HG03066 (cell line): Measurements from ENCODE around the gene IFNGR2.
"Not testable (repeated sequence)": the region's sequence is repeated elsewhere in the genome, so short reads cannot be mapped to it uniquely, and the experiment has no call there.

Experiments
- ATAC-seq: cut with Tn5 transposase; IDR thresholded peaks from one replicate; pipeline ENCODE4 v1.9.1; 2021; ENCODE audit warnings: low read depth; ENCODE audit not compliant: unreplicated experiment

IFNGR2 gene, protein sequence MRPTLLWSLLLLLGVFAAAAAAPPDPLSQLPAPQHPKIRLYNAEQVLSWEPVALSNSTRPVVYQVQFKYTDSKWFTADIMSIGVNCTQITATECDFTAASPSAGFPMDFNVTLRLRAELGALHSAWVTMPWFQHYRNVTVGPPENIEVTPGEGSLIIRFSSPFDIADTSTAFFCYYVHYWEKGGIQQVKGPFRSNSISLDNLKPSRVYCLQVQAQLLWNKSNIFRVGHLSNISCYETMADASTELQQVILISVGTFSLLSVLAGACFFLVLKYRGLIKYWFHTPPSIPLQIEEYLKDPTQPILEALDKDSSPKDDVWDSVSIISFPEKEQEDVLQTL

GRCh38 chr21:33403128-33403785, at the start of gene IFNGR2:
Gene IFNGR2, plus strand, starts transcription at chr21:33403413. Its CDS starts 131 bp downstream, at chr21:33403544.
- no peak for ATAC-seq

DNA sequence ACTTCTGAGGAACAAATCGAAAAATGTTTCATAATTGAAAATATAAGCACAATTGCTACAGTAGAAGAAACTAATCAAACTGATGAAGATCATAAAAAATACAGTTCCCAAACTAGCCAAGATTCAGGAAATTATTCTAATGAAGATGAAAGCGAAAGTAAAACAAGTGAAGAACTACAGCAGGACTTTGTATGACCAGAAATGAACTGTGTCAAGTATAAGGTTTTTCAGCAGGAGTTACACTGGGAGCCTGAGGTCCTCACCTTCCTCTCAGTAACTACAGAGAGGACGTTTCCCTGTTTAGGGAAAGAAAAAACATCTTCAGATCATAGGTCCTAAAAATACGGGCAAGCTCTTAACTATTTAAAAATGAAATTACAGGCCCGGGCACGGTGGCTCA, 47.9 kb upstream of the IFNGR2 start:
- ATAC-seq: no peak

DNA sequence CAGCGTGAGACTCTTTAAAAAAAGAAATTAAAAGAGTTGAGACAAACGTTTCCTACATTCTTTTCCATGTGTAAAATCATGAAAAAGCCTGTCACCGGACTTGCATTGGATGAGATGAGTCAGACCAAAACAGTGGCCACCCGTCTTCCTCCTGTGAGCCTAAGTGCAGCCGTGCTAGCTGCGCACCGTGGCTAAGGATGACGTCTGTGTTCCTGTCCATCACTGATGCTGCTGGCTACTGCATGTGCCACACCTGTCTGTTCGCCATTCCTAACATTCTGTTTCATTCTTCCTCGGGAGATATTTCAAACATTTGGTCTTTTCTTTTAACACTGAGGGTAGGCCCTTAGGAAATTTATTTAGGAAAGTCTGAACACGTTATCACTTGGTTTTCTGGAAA, 47.2 kb upstream of the IFNGR2 start:
- ATAC-seq: no peak

DNA sequence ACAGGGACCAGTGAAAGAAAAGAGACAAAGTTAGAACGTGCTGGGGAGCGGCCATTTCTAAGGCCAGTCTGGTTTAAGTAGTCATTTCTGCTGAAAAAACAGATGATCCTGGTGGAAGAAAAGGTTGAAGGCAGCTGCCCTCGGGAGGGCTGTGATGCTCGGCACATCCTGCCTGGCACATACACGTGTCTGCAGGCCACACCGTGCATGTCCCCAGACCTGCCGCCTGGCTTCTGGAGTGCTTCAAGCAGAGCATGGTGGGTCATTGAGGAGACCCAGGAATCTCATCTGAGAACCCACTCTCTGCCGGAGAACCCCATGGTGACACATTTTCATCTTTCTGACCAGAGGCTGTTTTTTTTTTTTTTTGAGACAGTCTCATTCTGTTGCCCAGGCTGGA, 46.0 kb upstream of the IFNGR2 start:
- no peak for ATAC-seq

DNA sequence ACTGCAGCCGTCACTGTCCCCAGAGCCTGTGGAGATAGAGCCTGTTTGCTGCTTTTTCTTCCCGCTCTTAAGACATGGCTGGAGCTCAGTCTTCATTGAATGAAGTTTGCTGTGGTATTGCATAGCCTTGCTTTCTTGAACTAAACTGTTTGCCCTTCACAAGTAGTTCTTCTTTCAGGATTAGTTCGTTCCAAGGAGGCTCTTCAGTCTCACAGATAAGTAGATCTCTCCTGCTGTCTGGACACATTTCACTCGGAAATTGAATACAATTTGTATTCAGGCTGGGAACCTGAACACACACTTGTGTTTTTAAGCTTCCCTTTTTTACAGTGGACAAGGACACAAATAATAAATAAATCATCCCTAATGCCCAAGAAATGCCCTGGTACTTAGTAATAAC, 43.8 kb upstream of the IFNGR2 start:
- no peak for ATAC-seq

DNA sequence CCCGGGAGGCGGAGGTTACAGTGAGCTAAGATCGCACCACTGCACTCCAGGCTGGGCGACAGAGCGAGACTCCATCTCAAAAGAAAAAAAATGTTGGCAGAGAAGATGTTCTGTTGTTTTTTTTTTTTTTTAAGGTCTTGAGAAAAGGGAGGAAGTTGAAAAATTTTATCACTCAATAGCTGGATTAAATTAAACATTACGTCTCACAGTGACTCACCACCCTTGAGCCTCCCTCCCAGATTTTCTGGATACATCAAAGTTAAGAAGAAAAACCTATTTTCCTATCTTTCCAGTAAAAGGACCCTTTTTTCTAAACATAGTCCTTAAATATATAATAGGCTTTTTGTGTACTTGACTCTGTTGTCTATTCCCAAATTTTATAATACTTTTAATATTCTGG, 42.9 kb upstream of the IFNGR2 start:
- no peak for ATAC-seq

DNA sequence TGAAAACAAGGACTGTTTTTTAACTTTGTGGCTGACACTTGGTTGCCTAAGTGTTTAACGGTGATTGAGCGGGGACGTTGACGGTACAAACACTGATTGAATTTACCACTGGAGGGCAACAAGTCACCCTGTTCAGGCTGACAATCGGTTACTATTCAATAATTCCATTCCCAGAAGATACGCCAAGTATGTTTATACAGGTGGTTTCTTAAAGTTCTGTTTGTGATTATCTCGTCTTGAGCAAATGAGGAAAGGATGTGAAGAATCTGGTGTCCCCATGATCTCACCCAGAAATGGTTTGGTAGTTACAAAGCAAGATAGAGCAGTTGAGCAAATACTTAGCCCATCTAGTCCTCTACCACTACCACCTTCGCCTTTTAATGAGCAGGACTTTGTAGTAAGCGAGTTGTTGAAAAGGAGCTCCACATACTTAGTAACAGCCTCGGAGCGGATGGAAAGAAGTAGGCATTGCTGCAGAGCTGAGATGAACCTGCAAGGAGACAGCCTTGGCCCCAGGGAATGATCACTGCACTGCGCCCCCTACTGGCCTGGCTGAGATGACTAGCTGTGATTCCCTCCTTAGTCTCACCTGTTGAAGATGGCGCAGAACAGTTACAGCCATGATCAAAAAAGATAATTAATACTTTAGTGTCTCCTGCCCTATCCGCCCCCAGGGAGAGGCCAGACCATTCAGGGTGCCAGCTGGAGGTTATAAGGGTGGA, 42.2 kb upstream of the IFNGR2 start:
- peak; percentile 72 for ATAC-seq

DNA sequence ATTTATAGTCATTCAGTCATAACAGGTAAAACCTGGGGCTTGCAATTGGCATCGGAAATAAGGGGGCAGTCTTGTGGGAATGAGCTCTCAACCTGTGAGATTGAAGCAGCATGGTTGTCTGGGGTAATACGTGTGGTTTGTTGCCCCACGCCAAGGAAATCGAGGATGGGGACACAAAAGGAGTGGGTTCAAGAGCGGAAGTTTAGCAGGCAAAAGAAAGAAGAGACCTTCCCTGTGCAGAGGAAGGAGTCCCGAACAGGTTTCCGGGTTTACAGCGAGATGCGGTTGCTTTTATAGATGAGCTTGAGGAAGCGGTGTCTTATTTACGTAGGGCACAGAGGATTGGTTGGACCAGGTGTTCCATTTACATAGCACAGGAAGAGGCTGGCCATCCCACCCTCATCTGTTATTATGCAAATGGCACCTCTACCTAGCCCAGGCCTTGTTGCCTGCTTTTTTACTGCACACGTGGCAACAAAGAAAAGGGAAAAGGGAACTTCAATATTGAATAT, 41.1 kb upstream of the IFNGR2 start:
- ATAC-seq: no peak

DNA sequence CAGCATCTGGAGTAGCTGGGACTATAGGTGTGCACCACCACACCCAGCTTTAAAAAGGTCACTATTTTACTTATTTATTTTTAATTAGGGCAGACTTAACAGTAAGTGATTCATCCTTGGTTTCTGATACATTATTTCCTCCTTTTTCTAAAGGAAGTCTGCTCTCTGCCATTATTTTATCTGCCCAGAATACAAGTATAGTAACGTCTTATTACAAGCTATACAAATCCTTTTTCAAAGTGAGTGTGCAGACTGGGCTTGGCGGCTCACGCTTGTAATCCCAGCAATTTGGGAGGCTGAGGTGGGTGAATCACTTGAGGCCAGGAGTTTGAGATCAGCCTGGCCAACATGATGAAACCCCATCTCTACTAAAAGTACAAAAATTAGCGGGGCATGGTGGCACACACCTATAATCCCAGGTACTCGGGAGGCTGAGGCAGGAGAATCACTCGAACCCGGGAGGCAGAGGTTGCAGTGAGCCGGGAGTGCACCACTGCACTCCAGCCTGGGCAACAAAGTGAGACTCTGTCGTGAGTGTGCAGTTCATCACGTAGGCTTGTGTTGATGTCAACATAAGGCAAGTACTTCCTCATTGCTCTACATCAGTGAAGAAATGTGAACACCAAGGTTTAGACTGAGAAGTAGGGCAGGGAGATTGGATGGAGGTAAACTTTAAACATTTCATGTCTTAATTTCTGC, 39.2 kb upstream of the IFNGR2 start:
- not testable (repeated sequence) for ATAC-seq

DNA sequence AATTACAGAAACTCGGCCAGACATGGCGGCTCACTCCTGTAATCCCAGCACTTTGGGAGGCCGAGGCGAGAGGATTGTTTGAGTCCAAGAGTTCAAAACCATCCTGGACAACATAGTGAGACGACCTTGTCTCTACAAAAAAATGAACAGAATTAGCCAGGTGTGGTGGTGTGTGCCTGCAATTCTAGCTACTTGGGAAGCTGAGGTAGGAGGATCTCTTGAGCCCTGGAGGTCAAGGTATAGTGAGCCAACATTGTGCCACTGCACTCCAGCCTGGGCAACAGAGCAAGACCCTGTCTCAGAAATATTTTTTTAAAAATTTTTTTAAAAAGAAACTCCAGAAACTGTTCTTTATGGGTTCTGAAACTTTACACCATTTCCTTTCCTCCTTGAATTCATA, 38.4 kb upstream of the IFNGR2 start:
- no peak for ATAC-seq

DNA sequence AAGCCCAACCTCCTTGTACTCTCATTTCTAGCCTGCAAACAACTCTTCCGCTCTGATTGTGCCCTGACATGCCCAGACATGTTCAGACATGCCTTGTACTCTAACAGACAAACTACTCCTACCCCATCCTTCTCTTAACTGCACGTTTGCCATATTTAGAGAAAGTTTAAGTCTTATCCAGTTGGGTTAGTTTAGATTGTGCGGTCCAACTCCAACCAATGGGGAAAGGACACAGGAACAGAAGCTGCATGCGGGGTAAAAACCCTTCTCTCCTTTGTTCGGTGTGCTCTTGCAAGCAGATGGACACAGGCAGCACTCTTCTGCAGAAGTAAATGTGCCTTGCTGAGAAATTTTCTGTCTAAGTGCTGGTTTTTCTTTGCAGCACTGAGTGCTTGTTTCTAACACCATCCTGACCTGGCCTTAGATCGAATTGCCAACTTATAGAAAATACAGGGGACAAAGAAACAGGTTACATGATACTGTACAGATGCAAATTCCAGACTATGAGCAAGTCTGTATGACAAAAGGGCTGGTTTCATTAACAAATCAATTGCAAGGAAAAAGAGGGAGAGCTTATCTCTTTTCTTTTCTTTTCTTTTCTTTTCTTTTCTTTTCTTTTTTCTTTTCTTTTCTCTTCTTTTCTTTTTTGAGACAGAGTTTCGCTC, 35.8 kb upstream of the IFNGR2 start:
- no peak for ATAC-seq

- ATAC-seq: no peak
These were observed 35.1 kb upstream of the IFNGR2 start for GRCh38 chr21:33368124-33368523.

GRCh38 chr21:33368576-33368975, 34.6 kb upstream of the IFNGR2 start:
- no peak for ATAC-seq

GRCh38 chr21:33369586-33369985, 33.6 kb upstream of the IFNGR2 start:
- no peak for ATAC-seq

- no peak for ATAC-seq
These were observed 32.9 kb upstream of the IFNGR2 start for GRCh38 chr21:33370305-33370704.

DNA sequence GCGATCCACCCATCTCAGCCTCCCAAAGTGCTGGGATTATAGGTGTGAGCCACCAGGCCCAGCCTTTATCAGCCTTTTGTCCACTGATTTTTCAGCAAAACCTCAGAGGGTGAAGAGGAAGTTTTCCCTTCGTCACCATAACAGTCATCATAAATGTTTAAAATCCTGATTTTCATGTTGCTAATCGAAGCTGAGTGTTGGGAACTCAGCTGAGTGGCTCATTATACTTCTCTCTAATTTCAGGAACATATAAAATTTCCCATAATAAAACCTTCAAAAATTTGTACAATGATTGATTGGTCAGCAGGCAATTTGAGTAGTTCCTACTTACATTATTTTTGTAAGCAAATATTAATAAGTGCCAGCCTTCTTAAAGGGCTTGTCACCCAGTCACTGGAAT, 31.8 kb upstream of the IFNGR2 start:
- ATAC-seq: no peak

DNA sequence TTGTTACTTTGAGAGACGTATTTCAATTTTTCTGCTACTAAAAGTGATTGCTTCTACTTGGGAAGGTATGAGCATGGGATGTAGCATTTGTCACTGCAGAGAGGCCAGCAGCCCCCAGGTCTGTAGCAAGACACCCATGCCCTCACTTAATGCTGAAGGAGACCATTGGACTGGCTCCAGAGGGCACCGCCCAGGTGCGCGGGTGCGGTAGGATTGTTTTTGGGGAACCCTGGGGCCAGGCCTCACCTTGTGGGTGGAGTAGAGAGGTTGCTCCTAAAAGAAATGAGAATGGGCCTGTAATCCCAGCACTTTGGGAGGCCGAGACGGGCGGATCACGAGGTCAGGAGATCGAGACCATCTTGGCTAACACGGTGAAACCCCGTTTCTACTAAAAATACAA, 30.6 kb upstream of the IFNGR2 start:
- ATAC-seq: no peak

DNA sequence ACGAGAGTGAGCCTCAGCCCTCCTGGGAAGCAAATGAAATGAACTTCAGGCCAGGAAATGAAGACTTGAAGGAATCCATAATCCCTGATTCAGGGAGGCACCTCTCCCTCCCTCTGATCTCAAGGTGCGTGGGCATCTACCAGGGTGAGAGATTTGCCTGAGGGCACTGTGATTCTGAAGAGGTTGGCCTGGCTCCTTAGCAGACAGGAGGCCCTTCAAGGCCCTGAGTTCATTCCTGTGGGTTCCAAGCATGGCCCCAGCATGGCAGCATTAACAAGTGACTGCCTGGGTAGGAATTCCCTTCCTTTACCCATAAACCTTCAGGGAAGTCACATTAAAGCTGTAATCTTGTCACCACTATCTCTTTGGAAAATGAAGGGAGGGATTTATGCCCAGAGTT, 29.8 kb upstream of the IFNGR2 start:
- no peak for ATAC-seq

- no peak for ATAC-seq
These were observed 29.1 kb upstream of the IFNGR2 start for GRCh38 chr21:33374080-33374449.

GRCh38 chr21:33374450-33375096, 28.6 kb upstream of the IFNGR2 start:
- no peak for ATAC-seq
